ENCODE measurements around the gene MMP20. TPM values are rescaled to one million over a fixed set of nuclear protein-coding genes. Genes with fewer than 3 reads are reported as not detected.

MMP20 gene
- polyA plus RNA-seq, 3 donors = not detected

- H3K27ac Mint-ChIP-seq = peak overlapping the region in 1 of 7 donors; percentile 1
- Histone ChIP-seq H3K4me3 (replicated peaks in 1 of 3; ENCODE audit: low read depth in 2 of 3, low read length in 3 of 3) (no peak overlapping the region), H3K4me1 (ENCODE audit: control insufficient read depth in 1 of 2, insufficient read depth in 2 of 2, low read length in 2 of 2) (no peaks in the 10 kb centered on the region), H3K9me3 (replicated peaks in 1 of 2; ENCODE audit: control insufficient read depth in 1 of 2, insufficient read depth in 1 of 2, low read length in 2 of 2) (no peaks in the 10 kb centered on the region), H3K27me3 (ENCODE audit: control insufficient read depth in 2 of 2, insufficient read depth in 2 of 2, low read length in 2 of 2) (no peaks in the 10 kb centered on the region), H3K27ac (ENCODE audit: low read depth in 1 of 2, low read length in 2 of 2) (no peak overlapping the region), H3K36me3 (replicated peaks in 1 of 2; ENCODE audit: control insufficient read depth in 1 of 2, insufficient read depth in 2 of 2, low read length in 2 of 2) (no peaks in the 10 kb centered on the region), H3K9ac (ENCODE audit: insufficient read depth, low read length, poor library complexity, severe bottlenecking) (no peak overlapping the region), H4K20me1 (ENCODE audit: insufficient read depth, low read length) (no peaks in the 10 kb centered on the region), H2AFZ (ENCODE audit: insufficient read depth, low read depth, low read length, poor library complexity, severe bottlenecking) (no peak overlapping the region), H3K4me2 (replicated peaks; ENCODE audit: extremely low read depth, low read length, poor library complexity, severe bottlenecking) (no peak overlapping the region), H3K79me2 (ENCODE audit: insufficient read depth, low read length) (no peaks in the 10 kb centered on the region)
- no peak for DNase-seq
- H3K36me3 Mint-ChIP-seq = no peaks in the 10 kb centered on the region
- TF ChIP-seq CTCF (IDR thresholded peaks at IDR 0.05) = no peak
- peaks cover 0 to 2% (median 0%) of the 10 kb centered on the region in 3 donors for H3K27me3 Mint-ChIP-seq (ENCODE audit: low read depth in 3 of 3)
- WGBS (ENCODE audit: insufficient coverage) = 100% methylated on average over 2 of the region's 5 CpGs
- peaks cover 6% of the 10 kb centered on the region for H3K4me1 Mint-ChIP-seq
- H3K9me3 Mint-ChIP-seq = peaks cover 0 to 2% (median 0%) of the 10 kb centered on the region in 7 donors
- intact Hi-C loops (cut with micrococcal nuclease) = no loop called here
- no peak overlapping the region for H3K4me3 Mint-ChIP-seq
Observed at GRCh38 chr11:102603091-102603490, 22.0 kb downstream of the MMP20 start.

GRCh38 chr11:102600666-102601065 lies 24.5 kb downstream of the MMP20 start:
- Histone ChIP-seq H2AFZ (ENCODE audit: insufficient read depth, low read depth, low read length, poor library complexity, severe bottlenecking) (no peak overlapping the region), H3K27ac (ENCODE audit: low read depth in 1 of 2, low read length in 2 of 2) (no peak overlapping the region), H3K4me1 (ENCODE audit: control insufficient read depth in 1 of 2, insufficient read depth in 2 of 2, low read length in 2 of 2) (no peaks in the 10 kb centered on the region), H3K9me3 (replicated peaks in 1 of 2; ENCODE audit: control insufficient read depth in 1 of 2, insufficient read depth in 1 of 2, low read length in 2 of 2) (no peaks in the 10 kb centered on the region), H3K27me3 (ENCODE audit: control insufficient read depth in 2 of 2, insufficient read depth in 2 of 2, low read length in 2 of 2) (no peaks in the 10 kb centered on the region), H3K36me3 (replicated peaks in 1 of 2; ENCODE audit: control insufficient read depth in 1 of 2, insufficient read depth in 2 of 2, low read length in 2 of 2) (no peaks in the 10 kb centered on the region), H3K79me2 (ENCODE audit: insufficient read depth, low read length) (no peaks in the 10 kb centered on the region), H4K20me1 (ENCODE audit: insufficient read depth, low read length) (no peaks in the 10 kb centered on the region), H3K4me3 (replicated peaks in 1 of 3; ENCODE audit: low read depth in 2 of 3, low read length in 3 of 3) (no peak overlapping the region), H3K4me2 (replicated peaks; ENCODE audit: extremely low read depth, low read length, poor library complexity, severe bottlenecking) (no peak overlapping the region), H3K9ac (ENCODE audit: insufficient read depth, low read length, poor library complexity, severe bottlenecking) (no peak overlapping the region)
- Mint-ChIP-seq H3K36me3 (no peaks in the 10 kb centered on the region), H3K4me3 (no peak overlapping the region), H3K27ac (no peak overlapping the region), H3K27me3 (ENCODE audit: low read depth in 3 of 3) (peaks cover 0 to 2% (median 0%) of the 10 kb centered on the region in 3 donors), H3K9me3 (peaks cover 0 to 2% (median 0%) of the 10 kb centered on the region in 7 donors), H3K4me1 (peaks cover 6% of the 10 kb centered on the region)
- DNase-seq = no peak
- intact Hi-C loops (cut with micrococcal nuclease) = no loop called here
- WGBS (ENCODE audit: insufficient coverage) = 100% methylated on average over 3 of the region's 3 CpGs
- TF ChIP-seq CTCF (IDR thresholded peaks at IDR 0.05) = no peak

Data from CD14-positive monocyte (primary cell).